CD4-positive, alpha-beta T cell treated with Interleukin-2 at 100 ng/mL for 4 hours (primary cell): Measurements from ENCODE around the gene B3GNT5.

Experiments
- DNase-seq: peaks from one replicate; pipeline ENCODE4 v3.0.0-alpha.2; 2020; ENCODE audit warnings: low spot score

The B3GNT5 gene

GRCh38 chr3:183230826-183231225, 22.2 kb upstream of the B3GNT5 start:
- DNase-seq = no peak

DNA sequence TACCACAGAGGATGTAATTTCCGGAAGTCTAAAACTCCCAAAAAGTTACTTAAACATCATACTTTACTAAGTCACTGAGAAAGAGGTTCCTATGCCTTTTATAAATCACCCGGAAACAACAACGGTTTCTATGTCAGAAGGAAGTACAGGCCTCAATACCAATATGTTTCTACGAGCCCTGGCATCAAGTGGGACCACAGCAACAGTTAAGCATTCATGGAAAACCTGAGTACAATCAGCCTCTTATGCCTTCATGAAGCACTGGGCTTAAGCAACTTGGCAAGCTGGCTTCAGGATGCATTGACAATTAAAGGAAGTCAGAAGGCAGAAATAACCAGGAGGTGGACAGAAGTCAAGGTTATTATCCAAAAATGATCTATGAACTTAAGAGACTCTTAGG, 19.1 kb upstream of the B3GNT5 start:
- DNase-seq = no peak

DNA sequence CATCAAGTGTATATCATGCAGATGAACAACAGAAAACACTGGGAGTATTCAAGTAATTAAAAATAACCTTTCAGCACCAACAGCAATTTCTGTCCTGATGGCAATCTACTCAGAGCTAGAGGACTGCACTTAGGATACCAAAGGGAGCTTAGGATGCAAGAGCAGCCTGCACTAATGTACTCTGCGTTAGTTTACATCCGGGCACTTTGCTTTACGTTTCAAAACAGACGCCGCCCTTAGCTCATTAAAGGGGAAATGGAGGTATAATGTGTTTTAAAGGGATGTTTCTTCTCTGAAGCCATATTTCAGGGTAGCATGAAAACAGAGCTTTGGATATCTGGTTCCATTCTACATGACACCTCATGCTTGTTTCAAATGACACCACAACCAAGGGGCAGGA, 14.0 kb upstream of the B3GNT5 start:
- DNase-seq = no peak

- no peak for DNase-seq
These were observed 10.6 kb upstream of the B3GNT5 start for GRCh38 chr3:183242431-183242830.

DNA sequence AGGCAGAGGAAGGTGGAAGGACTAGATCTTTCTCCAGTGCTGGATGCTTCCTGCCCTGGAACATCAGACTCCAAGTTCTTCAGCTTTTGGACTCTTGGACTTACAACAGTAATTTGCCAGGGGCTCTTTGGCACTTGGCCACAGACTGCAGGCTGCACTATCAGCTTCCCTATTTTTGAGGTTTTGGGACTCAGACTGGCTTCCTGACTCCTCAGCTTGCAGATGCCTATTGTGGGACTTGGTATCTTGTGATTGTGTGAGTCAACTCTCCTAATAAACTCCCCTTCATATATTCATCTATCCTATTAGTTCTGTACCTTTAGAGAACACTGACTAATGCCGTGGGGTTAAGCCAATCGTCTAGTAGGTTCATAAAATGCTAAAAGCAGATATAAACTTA, 8.8 kb upstream of the B3GNT5 start:
- no peak for DNase-seq

- DNase-seq = no peak
These were observed 8.0 kb upstream of the B3GNT5 start for GRCh38 chr3:183244981-183245476.

- DNase-seq = no peak
These were observed 6.0 kb upstream of the B3GNT5 start for GRCh38 chr3:183247011-183247589.

DNA sequence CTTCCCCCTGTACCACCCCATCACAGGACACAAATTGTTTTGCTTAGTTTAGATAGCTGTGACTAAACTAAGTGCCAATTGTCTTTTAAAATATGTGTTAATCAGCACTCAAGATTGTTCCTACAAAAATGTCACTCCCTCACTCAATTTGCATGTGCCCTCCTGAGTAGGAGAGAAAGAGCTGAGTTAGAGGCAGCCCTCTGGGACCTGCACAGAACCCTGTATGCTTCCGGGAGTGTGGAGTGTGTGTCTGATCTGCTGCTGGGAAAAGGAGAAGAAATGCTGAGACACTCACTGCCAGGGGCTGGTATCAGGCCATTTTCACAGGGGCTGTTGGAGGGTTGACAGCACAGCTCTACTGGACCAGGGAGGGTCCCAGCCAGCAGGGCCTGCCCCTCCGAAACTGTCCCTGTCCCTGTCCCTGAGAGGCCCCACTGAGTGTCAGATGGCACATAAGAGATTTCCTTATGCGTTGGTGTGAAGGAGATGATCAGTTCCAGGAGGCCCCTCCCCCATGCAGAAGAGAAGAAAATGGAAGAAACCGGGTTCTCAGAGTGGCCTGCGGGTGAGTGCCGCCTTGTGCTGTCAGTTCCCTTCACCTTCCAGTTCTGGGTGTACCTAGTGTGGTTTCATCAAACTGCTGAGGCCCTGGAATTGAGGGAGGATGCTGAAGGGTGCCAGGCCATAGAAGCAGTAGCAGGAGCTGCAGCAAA, 3.9 kb upstream of the B3GNT5 start:
- no peak for DNase-seq

GRCh38 chr3:183252118-183252782, 803 bp upstream of the B3GNT5 start:
- DNase-seq = no peak

DNA sequence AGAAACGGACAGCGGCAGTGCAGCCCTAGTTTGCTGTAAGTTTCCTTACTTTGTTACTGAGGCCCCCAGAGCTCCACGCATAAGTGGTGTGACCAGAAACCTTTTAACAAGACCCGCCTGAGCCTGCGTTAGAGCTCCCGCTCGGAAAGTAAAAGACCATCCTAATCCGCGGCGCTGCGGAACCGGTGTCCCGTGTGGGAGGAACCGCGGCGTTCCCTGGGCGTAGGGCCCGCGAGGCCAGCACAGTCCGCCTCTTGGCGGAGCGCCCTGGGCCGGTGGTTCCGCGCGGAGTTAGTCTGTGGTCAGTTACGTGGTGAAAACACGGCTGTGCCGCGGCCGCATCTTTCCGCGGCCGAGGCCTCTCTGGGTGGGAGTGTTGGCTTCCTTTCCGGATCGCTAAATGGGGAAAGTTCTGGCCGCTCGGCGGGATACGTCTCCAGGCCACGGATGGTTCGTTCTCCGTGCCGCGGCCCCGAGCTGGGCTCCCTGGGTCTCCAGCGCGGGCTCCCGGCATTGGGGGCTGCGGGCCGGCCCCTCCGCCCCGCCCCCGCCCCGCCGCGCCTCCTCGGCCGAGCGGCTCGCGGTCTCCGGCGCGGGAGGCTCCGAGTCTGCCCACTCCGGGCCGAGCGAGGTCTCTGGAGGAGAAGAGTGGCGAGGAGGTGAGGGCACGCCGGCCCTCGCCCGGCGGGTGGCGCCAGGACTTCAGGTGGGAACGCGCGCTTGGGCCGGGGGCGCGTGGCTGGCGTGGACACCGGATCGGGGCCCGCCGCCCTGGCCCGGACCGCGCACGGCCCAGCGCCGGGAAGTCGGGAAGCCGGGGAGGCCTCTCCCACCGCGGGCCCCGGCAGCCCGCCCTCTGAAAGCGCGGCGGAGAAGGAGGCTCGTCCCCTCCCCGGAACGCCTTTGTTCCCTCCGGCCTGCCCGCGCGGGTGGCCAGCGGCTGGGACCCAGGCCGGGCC, 754 bp downstream of the B3GNT5 start:
- peak; percentile 8 for DNase-seq

- DNase-seq = no peak
These were observed 1.7 kb downstream of the B3GNT5 start for GRCh38 chr3:183254487-183255347.

GRCh38 chr3:183255348-183255730, 2.3 kb downstream of the B3GNT5 start:
- DNase-seq = no peak

DNA sequence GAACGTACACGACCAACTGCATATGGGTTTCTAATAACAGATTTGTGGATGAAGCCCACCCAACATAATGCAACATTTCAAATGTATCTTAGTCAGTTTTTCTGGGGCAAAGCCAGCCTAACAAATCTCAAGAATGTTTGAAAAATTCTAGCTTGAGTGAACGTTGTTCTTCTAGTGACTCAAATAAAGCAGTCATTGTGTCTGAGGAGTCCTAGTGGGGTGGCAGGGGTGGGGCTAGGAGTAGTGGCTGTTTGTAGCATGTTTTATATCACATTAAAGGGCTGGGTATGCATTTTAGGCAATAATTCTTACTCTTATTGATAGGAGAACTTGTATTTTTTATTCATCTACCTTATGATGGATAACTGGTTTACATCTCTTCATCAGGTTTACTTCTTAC, 6.0 kb downstream of the B3GNT5 start:
- no peak for DNase-seq

GRCh38 chr3:183259621-183260020, 6.6 kb downstream of the B3GNT5 start:
- DNase-seq = no peak

DNA sequence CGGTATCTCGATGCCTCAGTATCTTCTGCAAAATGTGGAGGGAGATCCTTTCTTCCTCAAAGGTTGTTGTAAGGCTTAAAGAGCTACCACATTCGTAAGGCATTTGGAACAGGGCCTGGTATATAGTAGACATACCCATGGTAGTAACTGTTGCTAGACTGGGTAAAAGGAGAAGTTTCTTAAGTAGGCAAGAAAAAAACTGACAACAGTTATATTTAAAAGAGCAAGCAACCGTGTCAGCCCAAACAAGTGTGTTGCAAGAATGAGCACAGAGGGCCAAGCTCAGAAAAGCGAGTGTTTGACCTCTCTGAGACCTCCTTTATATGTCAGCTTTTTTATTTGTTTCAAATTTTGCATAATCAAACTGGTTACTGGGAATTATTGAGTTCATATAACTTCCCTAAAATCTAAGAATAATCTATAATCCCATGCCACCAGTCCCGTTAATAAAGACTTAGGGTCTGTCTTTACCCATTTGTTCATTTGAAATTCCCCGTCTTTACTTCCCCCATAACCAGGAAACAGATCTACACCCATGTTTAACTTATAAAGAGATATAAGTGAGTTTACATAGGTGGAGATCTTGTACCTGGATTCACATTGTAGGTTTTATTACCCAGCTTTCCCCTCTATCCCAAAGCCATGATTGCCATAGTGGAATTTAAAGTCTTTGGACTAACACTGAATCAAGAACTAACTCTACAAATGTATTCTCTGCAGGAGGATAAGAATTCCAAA, 7.3 kb downstream of the B3GNT5 start:
- DNase-seq = no peak

GRCh38 chr3:183261151-183261724, 8.2 kb downstream of the B3GNT5 start:
- DNase-seq = no peak

DNA sequence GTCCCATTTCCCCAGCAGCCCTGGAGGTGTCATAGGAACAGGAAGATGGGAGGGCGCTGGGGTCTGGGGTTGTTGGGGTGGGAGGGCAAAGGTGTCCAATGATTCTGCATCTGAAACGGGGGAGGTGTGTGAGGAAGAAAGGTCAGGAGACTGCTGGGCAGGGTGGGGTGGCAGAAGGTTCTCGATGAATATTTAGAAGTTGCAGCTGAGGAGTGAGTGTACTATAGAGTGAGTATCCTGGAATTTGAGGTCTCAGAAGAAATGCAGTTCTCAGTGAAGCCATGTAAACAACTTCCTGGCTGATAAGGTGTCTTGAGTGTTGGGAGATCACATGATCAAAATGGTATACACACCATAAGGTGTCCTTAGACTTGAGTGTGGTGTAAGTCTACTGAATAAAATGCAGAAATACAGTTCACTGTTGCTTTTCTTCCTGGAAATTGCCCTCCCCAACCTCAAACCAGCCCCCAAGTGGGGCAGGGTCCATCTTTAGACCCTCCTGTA, 9.9 kb downstream of the B3GNT5 start:
- DNase-seq = no peak

GRCh38 chr3:183264268-183264667, 11.2 kb downstream of the B3GNT5 start:
- no peak for DNase-seq

DNA sequence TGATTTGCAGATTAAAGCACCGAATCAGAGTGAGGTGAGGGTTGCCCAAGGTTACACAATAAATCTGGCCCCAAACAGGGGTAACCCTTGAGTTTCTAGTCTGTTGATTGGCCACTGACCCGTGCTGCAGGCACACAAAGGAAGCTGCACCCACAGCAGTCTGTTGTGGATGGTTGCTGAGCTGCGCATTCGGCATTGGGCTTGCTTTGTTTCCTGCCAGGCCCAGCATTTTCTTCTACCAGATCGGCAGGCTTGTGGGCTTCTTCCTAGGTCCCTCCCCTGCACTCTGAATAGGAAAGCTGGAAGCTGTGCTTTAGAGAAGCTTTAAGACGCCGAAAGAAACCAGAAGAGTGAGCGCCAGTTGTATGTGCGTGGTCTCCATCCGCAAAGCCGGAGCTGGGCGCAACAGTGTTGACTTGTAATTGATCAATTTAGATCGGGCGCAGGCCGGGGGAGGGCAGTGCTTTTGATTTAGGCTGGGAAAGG, 12.1 kb downstream of the B3GNT5 start:
- DNase-seq = no peak
